H1 (cell line): ENCODE data around the gene ZDHHC3. TPM values are rescaled to one million over a fixed set of nuclear protein-coding genes. Genes with fewer than 3 reads are reported as not detected.

Source experiments
- CTCF ChIA-PET: fragments of 300-600 bp; sonication (Branson Sonifier 250); formaldehyde crosslinking; loops from one replicate; lab custom pipeline; 2021; ENCODE audit not compliant: partially characterized antibody; lab: Charles Lee
- POLR2A ChIA-PET: fragments of 300-600 bp; sonication (Branson Sonifier 250); formaldehyde crosslinking; loops from one replicate; lab custom pipeline; 2021; ENCODE audit warnings: inconsistent platforms; ENCODE audit not compliant: partially characterized antibody; lab: Charles Lee
- DNase-seq, 2 experiments: peaks; one replicate each; pipeline versions ENCODE4 v3.0.0 to v3.0.0-alpha.2; 2010 to 2022; ENCODE audit warnings: low spot score in 2 of 2, low read depth in 1 of 2, mixed read lengths in 1 of 2
- FAIRE-seq: peaks from 2 replicates; lab custom pipeline; 2011; peaks lifted over from hg19 to GRCh38; lab: Jason Lieb, UNC
- H2AFZ ChIP-seq: 2 replicates; pipeline ENCODE4 v1.8.1; 2012; ENCODE audit warnings: low read length, inconsistent platforms
- H2AK5ac ChIP-seq: 2 replicates; pipeline ENCODE4 v1.6.1; 2013; ENCODE audit warnings: low read depth, low read length
- H2BK120ac ChIP-seq: replicated peaks from 2 replicates; pipeline ENCODE3; 2013; ENCODE audit warnings: low read depth, low read length, inconsistent platforms
- H2BK12ac ChIP-seq: 2 replicates; pipeline ENCODE4 v1.6.1; 2013; ENCODE audit warnings: low read depth, low read length
- H2BK15ac ChIP-seq: 2 replicates; pipeline ENCODE4 v1.6.1; 2013; ENCODE audit warnings: low read length
- H2BK20ac ChIP-seq: 2 replicates; pipeline ENCODE4 v1.6.1; 2013; ENCODE audit warnings: low read length
- H2BK5ac ChIP-seq: 2 replicates; pipeline ENCODE4 v1.6.1; 2013; ENCODE audit warnings: low read depth, low read length
- H3K14ac ChIP-seq: 2 replicates; pipeline ENCODE4 v1.6.1; 2013; ENCODE audit warnings: inconsistent platforms; ENCODE audit not compliant: insufficient read length
- H3K18ac ChIP-seq: 2 replicates; pipeline ENCODE4 v1.6.1; 2013; ENCODE audit warnings: low read length; ENCODE audit errors: extremely low read depth
- H3K23ac ChIP-seq: 2 replicates; pipeline ENCODE4 v1.6.1; 2013; ENCODE audit warnings: inconsistent platforms; ENCODE audit not compliant: insufficient read length
- H3K23me2 ChIP-seq: 2 replicates; pipeline ENCODE4 v1.6.1; 2013; ENCODE audit warnings: low read depth, low read length
- H3K27ac ChIP-seq: 2 replicates; pipeline ENCODE4 v1.6.1; 2011; ENCODE audit warnings: low read depth, low read length, inconsistent platforms
- H3K27me3 ChIP-seq, 4 experiments: replicated peaks in 1 of 4; 1 replicate in 1 of 4; 2 replicates in 3 of 4; pipeline versions ENCODE4 v1.6.1 to v1.8.1; 2011 to 2013; ENCODE audit warnings: low read length in 3 of 4, mild to moderate bottlenecking in 3 of 4, inconsistent platforms in 2 of 4, mixed read lengths in 2 of 4, moderate library complexity in 1 of 4; ENCODE audit not compliant: control insufficient read depth in 3 of 4, insufficient read depth in 3 of 4; ENCODE audit errors: extremely low read depth in 1 of 4
- H3K36me3 ChIP-seq, 4 experiments: 2 replicates each; pipeline versions ENCODE4 v1.6.1 to v1.8.1; 2011 to 2013; ENCODE audit warnings: mild to moderate bottlenecking in 4 of 4, low read length in 3 of 4, moderate library complexity in 2 of 4, control low read depth in 1 of 4, inconsistent platforms in 1 of 4; ENCODE audit not compliant: insufficient read depth in 4 of 4, control insufficient read depth in 2 of 4
- H3K4ac ChIP-seq: replicated peaks from 2 replicates; pipeline ENCODE3; 2013; ENCODE audit warnings: low read length, low read depth, mixed read lengths, inconsistent platforms; ENCODE audit not compliant: insufficient read length
- H3K4me1 ChIP-seq, 4 experiments: replicated peaks in 1 of 4; 1 replicate in 1 of 4; 2 replicates in 3 of 4; pipeline versions ENCODE4 v1.6.1 to v1.8.1; 2011 to 2013; ENCODE audit warnings: low read length in 3 of 4, inconsistent platforms in 2 of 4, mixed read lengths in 1 of 4; ENCODE audit not compliant: insufficient read depth in 4 of 4, control insufficient read depth in 3 of 4
- H3K4me2 ChIP-seq, 2 experiments: 2 replicates each; pipeline versions ENCODE4 v1.6.1 to v1.8.1; 2011 to 2013; ENCODE audit warnings: low read depth in 2 of 2, low read length in 2 of 2, control low read depth in 1 of 2, inconsistent platforms in 1 of 2, mild to moderate bottlenecking in 1 of 2; ENCODE audit not compliant: insufficient read depth in 1 of 2
- H3K4me3 ChIP-seq, 4 experiments: fragments of 200-600, 300-600 bp in 1 of 4; sonication (generic), shearing (Covaris generic), sonication (Bioruptor Twin) in 1 of 4; 2 replicates each; pipeline versions ENCODE4 v1.5.1 to v1.8.1; 2011 to 2016; ENCODE audit warnings: low read length in 4 of 4, low read depth in 3 of 4, control low read depth in 2 of 4, inconsistent platforms in 2 of 4, mild to moderate bottlenecking in 2 of 4, mixed read lengths in 1 of 4, moderate library complexity in 1 of 4; ENCODE audit not compliant: insufficient read depth in 2 of 4; ENCODE audit errors: extremely low read depth in 1 of 4
- H3K56ac ChIP-seq: replicated peaks from 2 replicates; pipeline ENCODE3; 2013; ENCODE audit warnings: low read depth, mild to moderate bottlenecking, mixed read lengths, low read length, inconsistent platforms; ENCODE audit not compliant: insufficient read length
- H3K79me1 ChIP-seq: 2 replicates; pipeline ENCODE4 v1.6.1; 2013; ENCODE audit warnings: low read depth, low read length, control low read depth
- H3K79me2 ChIP-seq, 2 experiments: 2 replicates each; pipeline versions ENCODE4 v1.6.1 to v1.8.1; 2012 to 2013; ENCODE audit warnings: low read length in 2 of 2, mild to moderate bottlenecking in 2 of 2, inconsistent platforms in 1 of 2; ENCODE audit not compliant: insufficient read depth in 2 of 2, control insufficient read depth in 1 of 2
- H3K9ac ChIP-seq, 4 experiments: replicated peaks in 1 of 4; 1 replicate in 1 of 4; 2 replicates in 3 of 4; pipeline versions ENCODE4 v1.6.1 to v1.8.1; 2011 to 2013; ENCODE audit warnings: low read depth in 3 of 4, low read length in 3 of 4, control low read depth in 2 of 4, mild to moderate bottlenecking in 2 of 4, moderate library complexity in 2 of 4, inconsistent platforms in 1 of 4; ENCODE audit errors: extremely low read depth in 1 of 4
- H3K9me3 ChIP-seq, 2 experiments: 2 replicates each; pipeline versions ENCODE4 v1.6.1 to v1.8.1; 2012 to 2013; ENCODE audit warnings: mild to moderate bottlenecking in 2 of 2, moderate library complexity in 2 of 2, control low read depth in 1 of 2, inconsistent platforms in 1 of 2, low read depth in 1 of 2, low read length in 1 of 2, mixed read lengths in 1 of 2; ENCODE audit not compliant: insufficient read depth in 2 of 2
- H4K20me1 ChIP-seq, 2 experiments: replicated peaks in 1 of 2; 2 replicates each; pipeline versions ENCODE3 to v1.8.1; 2011 to 2013; ENCODE audit warnings: inconsistent platforms in 2 of 2, low read length in 2 of 2, mild to moderate bottlenecking in 1 of 2; ENCODE audit not compliant: insufficient read depth in 2 of 2, control insufficient read depth in 1 of 2
- H4K5ac ChIP-seq: 2 replicates; pipeline ENCODE4 v1.6.1; 2013; ENCODE audit warnings: low read length, low read depth, mixed read lengths, inconsistent platforms; ENCODE audit not compliant: insufficient read length
- H4K8ac ChIP-seq: 2 replicates; pipeline ENCODE4 v1.8.0; 2013; ENCODE audit warnings: mild to moderate bottlenecking, moderate library complexity, low read length, inconsistent platforms; ENCODE audit not compliant: insufficient read depth; ENCODE audit errors: extremely low read depth
- H4K91ac ChIP-seq: replicated peaks from 2 replicates; pipeline ENCODE3; 2013; ENCODE audit warnings: low read length, mixed read lengths, inconsistent platforms; ENCODE audit not compliant: insufficient read length
- ATF2 ChIP-seq: IDR thresholded peaks from 2 replicates; pipeline ENCODE4 v1.6.1; 2012; ENCODE audit warnings: low read length, inconsistent platforms
- CEBPB ChIP-seq: IDR thresholded peaks from 2 replicates; pipeline ENCODE4 v1.6.1; 2012; ENCODE audit warnings: low read depth, low read length
- EGR1 ChIP-seq: IDR thresholded peaks from 2 replicates; pipeline ENCODE4 v1.6.1; 2011; ENCODE audit warnings: low read depth, low read length, borderline replicate concordance
- HDAC2 ChIP-seq, 2 experiments: fragments of 300-600 bp in 1 of 2; sonication (generic) in 1 of 2; IDR thresholded peaks; 2 replicates each; pipeline ENCODE4 v1.6.1; 2011 to 2012; ENCODE audit warnings: low read depth in 2 of 2, low read length in 2 of 2, mild to moderate bottlenecking in 2 of 2, moderate library complexity in 2 of 2, borderline replicate concordance in 1 of 2, inconsistent platforms in 1 of 2
- MAX ChIP-seq: IDR thresholded peaks from 2 replicates; pipeline ENCODE4 v1.6.1; 2012; ENCODE audit warnings: inconsistent platforms
- NANOG ChIP-seq: IDR thresholded peaks from 2 replicates; pipeline ENCODE4 v1.6.1; 2011; ENCODE audit warnings: low read length, low read depth, mild to moderate bottlenecking, inconsistent platforms; ENCODE audit not compliant: insufficient read depth, poor library complexity, severe bottlenecking
- SIN3A ChIP-seq, 2 experiments: IDR thresholded peaks in 1 of 2; conservative IDR thresholded peaks in 1 of 2; 2 replicates each; pipeline ENCODE4 v1.6.1; 2011 to 2012; ENCODE audit warnings: low read length in 2 of 2, improper control_type of control experiment in 1 of 2, low read depth in 1 of 2, mild to moderate bottlenecking in 1 of 2
- SIX5 ChIP-seq: IDR thresholded peaks from 2 replicates; pipeline ENCODE4 v1.6.1; 2011; ENCODE audit warnings: mild to moderate bottlenecking, low read depth, low read length
- SRF ChIP-seq: IDR thresholded peaks from 2 replicates; pipeline ENCODE4 v1.6.1; 2011; ENCODE audit warnings: mild to moderate bottlenecking, low read depth, low read length, moderate library complexity
- SUZ12 ChIP-seq: fragments of 200-600 bp; sonication (generic); IDR thresholded peaks from 2 replicates; pipeline ENCODE4 v1.6.1; 2012; ENCODE audit warnings: mild to moderate bottlenecking, inconsistent platforms, low read length, moderate library complexity, mixed read lengths
- YY1 ChIP-seq: IDR thresholded peaks from 2 replicates; pipeline ENCODE4 v1.6.1; 2011; ENCODE audit warnings: low read depth, mild to moderate bottlenecking, low read length
- ZNF274 ChIP-seq: IDR thresholded peaks from 2 replicates; pipeline ENCODE4 v1.7.0; 2012; ENCODE audit warnings: low read length, borderline replicate concordance; ENCODE audit errors: extremely low read depth
- WGBS, 2 experiments: shearing (Covaris generic) in 1 of 2; methylation state at CpG; one replicate each; pipeline versions ENCODE4 v1.1.6 to v1.1.7; 2013 to 2015; ENCODE audit warnings: low lambda C conversion rate in 2 of 2, mixed read lengths in 2 of 2, inconsistent platforms in 1 of 2, low coverage in 1 of 2, missing lambda C conversion rate in 1 of 2; ENCODE audit not compliant: insufficient replicate concordance in 2 of 2, insufficient coverage in 1 of 2, insufficient read length in 1 of 2; ENCODE audit errors: extremely low coverage in 1 of 2, missing lambda C conversion rate in 1 of 2; 5-methylcytosine and 5-hydroxymethylcytosine counted together
- polyA plus RNA-seq, 7 experiments: library from polyadenylated mRNA; depleted of rRNA in 3 of 7; stranded (reverse) in 5 of 7; unstranded in 2 of 7; fragments of >200 nt in 5 of 7; fragments of 200-250 nt in 2 of 7; gene quantifications; 1 replicate in 5 of 7; 2 replicates in 1 of 7; 4 replicates in 1 of 7; pipeline versions ENCODE4 v1.2.1 to v1.2.3, GENCODE V29; 2011 to 2013; ENCODE audit warnings: missing spikeins in 2 of 7, mixed read lengths in 2 of 7
- total RNA-seq: library from RNA; stranded (reverse); fragmentation: NEBNext Ultra II Directional; extraction: Animal tissue kit (Norgen Biotek cat#: 25700); gene quantifications from 2 replicates; pipeline ENCODE4 v1.2.1, GENCODE V29; 2021

The ZDHHC3 gene
- total and polyA plus RNA-seq, 2 of the 8 experiments (the other 6 are each of a cell fraction or from before 2014, with no cell fraction given), result 77.4 to 88.7 TPM

- no peak overlapping the region for H3K4ac ChIP-seq
- no peak overlapping the region for H2AK5ac ChIP-seq
- CTCF ChIA-PET, result interaction anchor here (3.4 kb wide), 1 partner anchor 13 kb away, joined by 17 read pairs; the partner anchor contains the start of gene TGM4
- H3K4me3 ChIP-seq, result no peak overlapping the region
- no peak overlapping the region for H3K4me2 ChIP-seq
- H4K91ac ChIP-seq, result no peak overlapping the region
- H3K27me3 ChIP-seq, result no peaks in the 10 kb centered on the region
- H3K36me3 ChIP-seq, result no peaks in the 10 kb centered on the region
- H2BK120ac ChIP-seq, result no peak overlapping the region
- H4K5ac ChIP-seq, result no peak overlapping the region
- H3K14ac ChIP-seq, result no peak overlapping the region
- H3K27ac ChIP-seq, result no peak overlapping the region
- no peak overlapping the region for H3K9ac ChIP-seq
- no peak overlapping the region for H3K56ac ChIP-seq
- H2BK12ac ChIP-seq, result no peak overlapping the region
- no peak overlapping the region for H2BK5ac ChIP-seq
- peaks cover 4 to 8% of the 10 kb centered on the region in 2 experiments; a peak in 2 of 4 replicates for H3K9me3 ChIP-seq
- no peak overlapping the region for H3K18ac ChIP-seq
- H3K79me1 ChIP-seq, result no peaks in the 10 kb centered on the region
- POLR2A ChIA-PET, result interaction anchor here (1.4 to 2.2 kb wide), 2 partner anchors 12 to 28 kb away, joined by 5 read pairs; no protein-coding TSS in a partner anchor
- no peaks in the 10 kb centered on the region for H4K20me1 ChIP-seq
- FAIRE-seq (no peak), DNase-seq (no peak)
- H4K8ac ChIP-seq, result no peak overlapping the region
- no peaks in the 10 kb centered on the region; the same call in 1 of the 2 replicates for H3K23me2 ChIP-seq
- H2AFZ ChIP-seq, result no peak overlapping the region
- WGBS, 2 experiments, result 90% methylated on average over 4 of the region's 4 CpGs; no CpG with 5 or more reads in 1 of the 2 experiments
- no peak overlapping the region for H2BK20ac ChIP-seq
- no peak overlapping the region for H3K23ac ChIP-seq
- H2BK15ac ChIP-seq, result no peak overlapping the region
- peaks cover 0 to 2% (median 0%) of the 10 kb centered on the region in 4 experiments; a peak in 2 of 7 replicates for H3K4me1 ChIP-seq
- no peaks in the 10 kb centered on the region for H3K79me2 ChIP-seq
- TF ChIP-seq NANOG (no peak), SIN3A (conservative IDR thresholded peaks at IDR 0.05 in 1 of 2, IDR thresholded peaks at IDR 0.05 in 1 of 2; ENCODE audit: low read depth in 1 of 2, low read length in 2 of 2) (no peak), YY1 (no peak), CEBPB (no peak), SUZ12 (no peak), EGR1 (no peak), SRF (no peak), SIX5 (no peak), MAX (no peak), ZNF274 (no peak), HDAC2 (IDR thresholded peaks at IDR 0.05; ENCODE audit: borderline replicate concordance in 1 of 2, low read depth in 2 of 2, low read length in 2 of 2) (no peak), ATF2 (no peak)
These were observed 90.4 kb downstream of the ZDHHC3 start for GRCh38 chr3:44885618-44886017.
